Keratinocyte (primary cell): ENCODE results near the gene SLC7A6. TPM values are rescaled to one million over a fixed set of nuclear protein-coding genes. Genes with fewer than 3 reads are reported as not detected.

Source experiments
- DNase-seq: peaks from one replicate; pipeline ENCODE4 v3.0.0-alpha.2; 2011; ENCODE audit warnings: low read depth, missing footprints, low spot score
- FAIRE-seq: peaks from 2 replicates; lab custom pipeline; 2011; peaks lifted over from hg19 to GRCh38; lab: Jason Lieb, UNC
- H2AFZ ChIP-seq: 2 replicates; pipeline ENCODE4 v1.6.0; 2012; ENCODE audit warnings: low read length, control low read depth, inconsistent platforms; ENCODE audit not compliant: control insufficient read depth
- H3K27ac ChIP-seq: 2 replicates; pipeline ENCODE4 v1.5.1; 2011; ENCODE audit warnings: low read length; ENCODE audit not compliant: control insufficient read depth, insufficient read depth
- H3K27me3 ChIP-seq: 3 replicates; pipeline ENCODE4 v1.6.0; 2011; ENCODE audit warnings: low read length; ENCODE audit not compliant: control insufficient read depth, insufficient read depth; ENCODE audit errors: extremely low read depth
- H3K36me3 ChIP-seq, 2 experiments: 2 replicates in 1 of 2; 3 replicates in 1 of 2; pipeline ENCODE4 v1.5.1; 2011; ENCODE audit warnings: low read length in 2 of 2, mild to moderate bottlenecking in 1 of 2; ENCODE audit not compliant: control insufficient read depth in 2 of 2, insufficient read depth in 2 of 2; ENCODE audit errors: extremely low read depth in 1 of 2
- H3K4me1 ChIP-seq: 3 replicates; pipeline ENCODE4 v1.5.1; 2011; ENCODE audit warnings: low read length; ENCODE audit not compliant: control insufficient read depth, insufficient read depth; ENCODE audit errors: extremely low read depth
- H3K4me2 ChIP-seq: 3 replicates; pipeline ENCODE4 v1.6.0; 2011; ENCODE audit warnings: low read depth, low read length; ENCODE audit not compliant: control insufficient read depth, insufficient read depth; ENCODE audit errors: extremely low read depth
- H3K4me3 ChIP-seq, 3 experiments: fragments of 200-600 bp in 1 of 3; sonication (generic) in 1 of 3; 2 replicates in 2 of 3; 3 replicates in 1 of 3; pipeline ENCODE4 v1.5.1; 2011 to 2016; ENCODE audit warnings: low read length in 3 of 3, mild to moderate bottlenecking in 3 of 3, control low read depth in 2 of 3, inconsistent platforms in 1 of 3, low read depth in 1 of 3, mixed read lengths in 1 of 3, mixed run types in 1 of 3, moderate library complexity in 1 of 3; ENCODE audit not compliant: control insufficient read depth in 2 of 3, insufficient read depth in 2 of 3; ENCODE audit errors: extremely low read depth in 1 of 3
- H3K79me2 ChIP-seq: 2 replicates; pipeline ENCODE4 v1.6.0; 2012; ENCODE audit warnings: low read length; ENCODE audit not compliant: control insufficient read depth, insufficient read depth
- H3K9ac ChIP-seq: 3 replicates; pipeline ENCODE4 v1.6.0; 2011; ENCODE audit warnings: low read length; ENCODE audit not compliant: control insufficient read depth, insufficient read depth; ENCODE audit errors: extremely low read depth
- H3K9me1 ChIP-seq: 3 replicates; pipeline ENCODE4 v1.6.0; 2011; ENCODE audit warnings: low read length; ENCODE audit not compliant: control insufficient read depth, insufficient read depth; ENCODE audit errors: extremely low read depth
- H3K9me3 ChIP-seq: 2 replicates; pipeline ENCODE4 v1.5.1; 2012; ENCODE audit warnings: low read depth, low read length; ENCODE audit not compliant: control insufficient read depth
- H4K20me1 ChIP-seq: 3 replicates; pipeline ENCODE4 v1.6.0; 2011; ENCODE audit warnings: low read length; ENCODE audit not compliant: control insufficient read depth, insufficient read depth; ENCODE audit errors: extremely low read depth
- EZH2 ChIP-seq: IDR thresholded peaks from one replicate; pipeline ENCODE4 v1.6.1; 2012; ENCODE audit warnings: inconsistent platforms, mild to moderate bottlenecking, low read length, moderate library complexity
- dilution Hi-C: fragments of 300-500 bp; cut with MboI; formaldehyde crosslinking; loops from one replicate; pipeline ENCODE4 v1.7.0; 2020; ENCODE audit warnings: low sequenced_read_pairs; ENCODE audit not compliant: extremely low pct_ligation_motif_present
- polyA plus RNA-seq, 5 experiments: library from polyadenylated mRNA; depleted of rRNA in 3 of 5; stranded (reverse) in 3 of 5; stranded (forward) in 1 of 5; unstranded in 1 of 5; fragments of >200 nt; gene quantifications; 1 replicate in 1 of 5; 2 replicates in 3 of 5; 3 replicates in 1 of 5; pipeline versions ENCODE4 v1.2.1 to v1.2.3, GENCODE V29; 2011 to 2012; ENCODE audit warnings: missing spikeins in 2 of 5, low read depth in 1 of 5, low replicate concordance in 1 of 5
- TF ChIP-seq, protein P1 (sequence below), 3 experiments: IDR thresholded peaks in 1 of 3; conservative IDR thresholded peaks in 1 of 3; optimal IDR thresholded peaks in 1 of 3; 2 replicates in 2 of 3; 3 replicates in 1 of 3; pipeline versions ENCODE3 to v1.5.1; 2011; ENCODE audit warnings: low read length in 3 of 3, mild to moderate bottlenecking in 3 of 3, moderate library complexity in 2 of 3, control low read depth in 1 of 3, inconsistent platforms in 1 of 3; ENCODE audit not compliant: insufficient read depth in 2 of 3; ENCODE audit errors: extremely low read depth in 1 of 3

Gene SLC7A6
- polyA plus RNA-seq, 1 donor (not counting 4 experiments of a cell fraction or from before 2014, with no cell fraction given) = 43.4 TPM

DNA sequence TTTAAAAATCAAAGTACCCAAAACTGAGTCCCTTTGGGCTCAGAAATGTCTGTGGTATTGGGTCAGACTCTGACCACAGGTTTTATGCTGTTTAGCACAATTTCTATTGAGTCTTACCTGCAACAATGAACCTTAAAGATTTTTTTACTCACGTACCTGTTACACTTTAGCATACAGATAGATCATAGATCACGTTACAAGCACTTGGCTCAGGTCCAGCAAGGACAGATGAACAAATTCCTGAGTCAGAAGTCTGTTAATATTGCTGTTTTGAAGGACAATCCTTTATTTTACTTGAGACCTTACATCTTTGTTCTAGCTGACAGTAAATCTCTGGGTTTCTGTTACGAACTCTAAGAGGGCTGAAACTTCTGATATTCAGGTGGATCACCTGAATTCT is 33.6 kb downstream of the SLC7A6 start:
- H3K27me3 ChIP-seq = no peaks in the 10 kb centered on the region
- H3K4me3 ChIP-seq = no peak overlapping the region
- peaks cover 2% of the 10 kb centered on the region for H3K79me2 ChIP-seq
- DNase-seq (no peak), FAIRE-seq (no peak)
- dilution Hi-C loops = no loop called here
- peaks cover 9% of the 10 kb centered on the region for H4K20me1 ChIP-seq
- no peak overlapping the region for H3K9ac ChIP-seq
- no peaks in the 10 kb centered on the region for H3K9me3 ChIP-seq
- H3K4me2 ChIP-seq = no peak overlapping the region
- no peak overlapping the region for H2AFZ ChIP-seq
- H3K27ac ChIP-seq = peak overlapping the region; percentile 92
- TF ChIP-seq, protein P1, sequence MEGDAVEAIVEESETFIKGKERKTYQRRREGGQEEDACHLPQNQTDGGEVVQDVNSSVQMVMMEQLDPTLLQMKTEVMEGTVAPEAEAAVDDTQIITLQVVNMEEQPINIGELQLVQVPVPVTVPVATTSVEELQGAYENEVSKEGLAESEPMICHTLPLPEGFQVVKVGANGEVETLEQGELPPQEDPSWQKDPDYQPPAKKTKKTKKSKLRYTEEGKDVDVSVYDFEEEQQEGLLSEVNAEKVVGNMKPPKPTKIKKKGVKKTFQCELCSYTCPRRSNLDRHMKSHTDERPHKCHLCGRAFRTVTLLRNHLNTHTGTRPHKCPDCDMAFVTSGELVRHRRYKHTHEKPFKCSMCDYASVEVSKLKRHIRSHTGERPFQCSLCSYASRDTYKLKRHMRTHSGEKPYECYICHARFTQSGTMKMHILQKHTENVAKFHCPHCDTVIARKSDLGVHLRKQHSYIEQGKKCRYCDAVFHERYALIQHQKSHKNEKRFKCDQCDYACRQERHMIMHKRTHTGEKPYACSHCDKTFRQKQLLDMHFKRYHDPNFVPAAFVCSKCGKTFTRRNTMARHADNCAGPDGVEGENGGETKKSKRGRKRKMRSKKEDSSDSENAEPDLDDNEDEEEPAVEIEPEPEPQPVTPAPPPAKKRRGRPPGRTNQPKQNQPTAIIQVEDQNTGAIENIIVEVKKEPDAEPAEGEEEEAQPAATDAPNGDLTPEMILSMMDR (optimal IDR thresholded peaks at IDR 0.05 in 1 of 3, IDR thresholded peaks at IDR 0.05 in 1 of 3, conservative IDR thresholded peaks at IDR 0.05 in 1 of 3; ENCODE audit: extremely low read depth in 1 of 3, insufficient read depth in 2 of 3, low read length in 3 of 3) = no peak
- TF ChIP-seq EZH2 = no peak
- peaks cover 35% of the 10 kb centered on the region for H3K4me1 ChIP-seq
- no peaks in the 10 kb centered on the region for H3K9me1 ChIP-seq
- H3K36me3 ChIP-seq = peaks cover 26 to 57% of the 10 kb centered on the region in 2 experiments

DNA sequence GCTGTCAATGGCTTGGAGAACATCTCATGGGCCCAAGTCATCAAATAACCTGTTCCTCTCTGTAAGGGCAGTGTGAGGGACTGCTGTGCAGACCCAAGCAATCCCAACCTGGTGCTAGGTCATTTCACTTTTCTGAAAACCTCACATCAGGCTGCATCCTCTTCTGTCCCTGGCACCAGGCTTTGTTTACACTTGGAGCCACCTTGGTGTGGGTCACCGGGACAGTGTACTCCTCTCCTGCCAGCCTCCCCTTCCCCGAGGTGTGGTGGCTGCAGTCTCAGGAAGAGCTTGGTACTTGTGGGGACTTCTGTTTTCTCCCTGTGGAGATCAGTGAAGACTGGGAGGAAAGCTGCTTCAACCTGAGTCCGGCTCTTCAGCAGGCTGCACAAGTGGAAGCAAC is 34.0 kb downstream of the SLC7A6 start:
- DNase-seq (no peak), FAIRE-seq (no peak)
- H3K4me2 ChIP-seq = peak overlapping the region; percentile 57
- H2AFZ ChIP-seq = no peak overlapping the region
- H4K20me1 ChIP-seq = peaks cover 9% of the 10 kb centered on the region
- no peaks in the 10 kb centered on the region for H3K9me1 ChIP-seq
- dilution Hi-C loops = no loop called here
- H3K4me3 ChIP-seq = no peak overlapping the region
- no peak overlapping the region for H3K9ac ChIP-seq
- TF ChIP-seq, protein P1 (optimal IDR thresholded peaks at IDR 0.05 in 1 of 3, IDR thresholded peaks at IDR 0.05 in 1 of 3, conservative IDR thresholded peaks at IDR 0.05 in 1 of 3; ENCODE audit: extremely low read depth in 1 of 3, insufficient read depth in 2 of 3, low read length in 3 of 3) = no peak
- TF ChIP-seq EZH2 = no peak
- no peaks in the 10 kb centered on the region for H3K27me3 ChIP-seq
- H3K27ac ChIP-seq = peak overlapping the region; percentile 92
- H3K36me3 ChIP-seq = peaks cover 26 to 60% of the 10 kb centered on the region in 2 experiments
- no peaks in the 10 kb centered on the region for H3K9me3 ChIP-seq
- H3K79me2 ChIP-seq = peaks cover 2% of the 10 kb centered on the region
- H3K4me1 ChIP-seq = peaks cover 35% of the 10 kb centered on the region
